SJCRH30 (cell line): Measurements from ENCODE around the gene TEX29. TPM values are rescaled to one million over a fixed set of nuclear protein-coding genes. Genes with fewer than 3 reads are reported as not detected.
A peak's percentile ranks its signal among the peaks of the same experiment; 100 is the strongest.

Experiments used
- DNase-seq, 2 experiments: peaks; one replicate each; pipeline ENCODE4 v3.0.0-alpha.2; 2015 to 2020
- H3K27ac ChIP-seq: fragments of 250-450 bp; sonication (Bioruptor Pico); 2 replicates; pipeline ENCODE4 v1.5.1; 2020; ENCODE audit warnings: mild to moderate bottlenecking, moderate library complexity
- H3K27me3 ChIP-seq: fragments of 250-450 bp; sonication (Bioruptor Pico); 2 replicates; pipeline ENCODE4 v1.5.1; 2020; ENCODE audit warnings: mild to moderate bottlenecking, moderate library complexity
- H3K36me3 ChIP-seq: fragments of 250-450 bp; sonication (Bioruptor Pico); 2 replicates; pipeline ENCODE4 v1.5.1; 2020; ENCODE audit warnings: mild to moderate bottlenecking, moderate library complexity
- H3K4me1 ChIP-seq: fragments of 250-450 bp; sonication (Bioruptor Pico); 2 replicates; pipeline ENCODE4 v1.5.1; 2020; ENCODE audit warnings: mild to moderate bottlenecking, moderate library complexity
- H3K4me3 ChIP-seq: fragments of 250-450 bp; sonication (Bioruptor Pico); 2 replicates; pipeline ENCODE4 v1.5.1; 2020; ENCODE audit warnings: mild to moderate bottlenecking, moderate library complexity
- H3K9me3 ChIP-seq: fragments of 250-450 bp; sonication (Bioruptor Pico); replicated peaks from 2 replicates; pipeline ENCODE4 v1.5.1; 2020; ENCODE audit warnings: mild to moderate bottlenecking, moderate library complexity
- total RNA-seq: library from RNA; depleted of rRNA; stranded (reverse); fragments of >200 nt; shearing (Covaris generic); gene quantifications from 2 replicates; pipeline ENCODE4 v1.2.3, GENCODE V29; 2014

TEX29 gene
- total RNA-seq, 1 experiment from 2014 or later = not detected

DNA sequence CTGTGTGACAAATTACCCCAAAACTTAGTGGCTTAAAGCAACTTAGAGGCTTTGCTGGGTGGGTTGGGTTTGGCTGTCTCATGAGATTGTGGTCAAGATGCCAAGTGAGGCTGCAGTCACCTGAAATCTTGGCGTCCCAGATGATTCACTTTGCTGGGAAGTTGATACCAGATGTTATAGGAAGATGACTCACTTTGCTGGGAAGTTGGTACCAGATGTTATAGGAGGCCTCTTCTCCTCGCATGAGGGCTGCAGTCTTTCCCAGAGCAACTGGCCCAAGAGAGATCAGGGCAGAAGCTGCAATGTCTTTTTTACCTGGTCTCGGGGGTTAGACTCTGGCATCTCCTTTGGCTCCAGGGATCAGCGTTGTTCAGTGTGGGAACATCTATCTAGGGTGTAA lies 16.8 kb downstream of the TEX29 start:
- no peak overlapping the region for H3K27ac ChIP-seq
- no peaks in the 10 kb centered on the region for H3K36me3 ChIP-seq
- no peaks in the 10 kb centered on the region for H3K27me3 ChIP-seq
- no peaks in the 10 kb centered on the region for H3K4me1 ChIP-seq
- H3K9me3 ChIP-seq = no peaks in the 10 kb centered on the region
- DNase-seq = no peak
- H3K4me3 ChIP-seq = no peak overlapping the region

DNA sequence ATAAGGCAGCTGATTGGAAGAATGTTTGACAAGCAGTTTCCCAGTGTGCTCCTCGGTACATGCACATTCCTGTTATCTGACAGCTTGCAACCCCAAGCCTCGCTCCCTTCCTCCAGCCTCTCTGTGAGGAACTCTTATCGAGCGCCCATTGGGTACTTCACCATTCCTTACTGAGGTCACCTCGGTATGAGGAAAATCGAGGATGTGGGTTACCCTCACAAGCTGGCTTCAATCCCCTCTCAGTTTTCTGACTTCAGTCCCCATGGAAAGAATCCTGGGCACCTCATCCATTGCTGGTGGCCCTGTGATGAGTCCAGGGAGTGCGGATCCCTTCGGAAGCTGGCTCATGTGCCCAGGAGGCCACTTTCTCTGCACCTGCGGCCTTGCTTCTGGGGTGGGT lies 17.3 kb downstream of the TEX29 start:
- H3K36me3 ChIP-seq = no peaks in the 10 kb centered on the region
- no peaks in the 10 kb centered on the region for H3K9me3 ChIP-seq
- no peak for DNase-seq
- H3K27me3 ChIP-seq = no peaks in the 10 kb centered on the region
- H3K27ac ChIP-seq = no peak overlapping the region
- H3K4me3 ChIP-seq = no peak overlapping the region
- H3K4me1 ChIP-seq = no peaks in the 10 kb centered on the region

DNA sequence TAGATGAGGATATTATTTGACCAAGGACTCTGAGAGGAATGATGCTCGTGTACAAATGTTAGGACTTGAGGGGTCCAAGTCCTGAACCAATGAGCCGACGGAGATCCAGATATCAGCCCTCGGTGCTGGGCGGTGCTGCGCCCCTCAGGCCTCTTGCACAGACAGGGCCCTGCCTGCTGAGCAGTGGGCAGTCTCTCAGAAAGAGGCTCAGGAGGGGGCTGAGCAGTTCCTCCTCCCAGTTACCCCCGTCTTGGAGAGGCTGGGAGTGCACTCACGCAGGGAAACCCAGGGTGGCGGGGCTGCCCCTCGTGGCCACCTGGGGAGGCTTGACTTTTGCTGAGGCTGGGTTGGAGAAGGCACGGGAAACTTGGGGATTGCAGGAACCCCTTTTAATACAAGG lies 18.4 kb downstream of the TEX29 start:
- H3K9me3 ChIP-seq = no peaks in the 10 kb centered on the region
- H3K27me3 ChIP-seq = no peaks in the 10 kb centered on the region
- no peak overlapping the region for H3K4me3 ChIP-seq
- no peak for DNase-seq
- no peaks in the 10 kb centered on the region for H3K4me1 ChIP-seq
- H3K27ac ChIP-seq = no peak overlapping the region
- no peaks in the 10 kb centered on the region for H3K36me3 ChIP-seq

DNA sequence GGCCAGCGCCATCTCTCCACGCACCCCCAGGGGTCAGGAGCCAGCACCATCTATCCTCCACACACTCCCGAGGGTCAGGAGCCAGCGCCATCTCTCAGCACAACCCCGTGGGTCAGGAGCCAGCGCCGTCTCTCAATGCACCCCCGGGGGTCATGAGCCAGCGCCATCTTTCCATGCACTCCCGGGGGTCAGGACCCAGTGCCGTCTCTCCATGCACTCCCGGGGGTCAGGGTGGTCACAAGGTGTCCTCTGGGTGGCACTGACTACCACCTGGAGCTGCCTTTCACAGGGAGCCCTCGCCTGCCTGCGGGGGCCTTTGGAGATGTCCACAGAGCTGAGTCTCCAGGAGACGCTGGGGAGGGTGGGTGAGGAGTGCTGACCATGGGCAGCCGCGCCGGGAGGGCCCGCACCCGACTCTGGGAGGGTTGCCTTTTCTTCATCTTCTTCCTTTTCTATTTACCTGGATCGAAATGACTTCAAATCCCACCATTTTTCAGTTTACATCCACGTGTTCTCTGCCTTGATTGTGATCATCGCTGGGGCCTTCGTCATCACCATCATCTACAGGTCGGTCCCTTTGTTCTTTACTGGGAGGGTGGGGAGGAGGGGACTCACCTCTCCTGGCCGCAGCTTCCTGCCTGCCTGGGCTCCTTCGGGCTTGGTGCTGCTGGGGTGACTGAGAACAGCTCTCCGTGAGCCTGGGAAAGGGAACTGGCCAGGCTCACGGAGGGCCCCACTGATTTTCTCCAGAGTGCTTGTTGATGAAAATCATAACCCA lies 19.1 kb downstream of the TEX29 start:
- H3K4me3 ChIP-seq = no peak overlapping the region
- H3K27ac ChIP-seq = no peak overlapping the region
- DNase-seq = no peak
- H3K27me3 ChIP-seq = no peaks in the 10 kb centered on the region
- no peaks in the 10 kb centered on the region for H3K36me3 ChIP-seq
- no peaks in the 10 kb centered on the region for H3K4me1 ChIP-seq
- no peaks in the 10 kb centered on the region for H3K9me3 ChIP-seq

DNA sequence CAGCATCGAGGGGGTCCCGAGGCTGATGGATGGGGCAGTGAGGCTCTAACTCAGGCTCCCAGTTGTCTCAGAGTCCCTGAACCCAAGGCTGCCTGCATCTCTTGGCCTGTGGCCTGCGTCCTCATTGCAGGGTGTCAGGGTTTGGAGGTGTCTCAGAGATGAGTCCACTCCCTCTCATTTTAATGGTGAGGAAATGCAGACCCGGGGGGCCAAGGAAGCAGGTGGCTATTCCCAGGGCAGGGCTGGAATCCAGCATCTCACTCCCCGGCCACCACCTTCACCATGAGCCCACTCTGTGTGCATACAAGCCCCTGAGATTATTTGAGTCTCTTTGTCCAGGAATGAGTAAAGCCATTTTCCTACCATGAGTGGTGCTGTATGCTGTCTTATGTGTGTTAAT lies 21.4 kb downstream of the TEX29 start:
- no peak for DNase-seq
- Histone ChIP-seq H3K4me3 (no peak overlapping the region), H3K4me1 (no peaks in the 10 kb centered on the region), H3K9me3 (no peaks in the 10 kb centered on the region), H3K36me3 (no peaks in the 10 kb centered on the region), H3K27ac (no peak overlapping the region), H3K27me3 (no peaks in the 10 kb centered on the region)

DNA sequence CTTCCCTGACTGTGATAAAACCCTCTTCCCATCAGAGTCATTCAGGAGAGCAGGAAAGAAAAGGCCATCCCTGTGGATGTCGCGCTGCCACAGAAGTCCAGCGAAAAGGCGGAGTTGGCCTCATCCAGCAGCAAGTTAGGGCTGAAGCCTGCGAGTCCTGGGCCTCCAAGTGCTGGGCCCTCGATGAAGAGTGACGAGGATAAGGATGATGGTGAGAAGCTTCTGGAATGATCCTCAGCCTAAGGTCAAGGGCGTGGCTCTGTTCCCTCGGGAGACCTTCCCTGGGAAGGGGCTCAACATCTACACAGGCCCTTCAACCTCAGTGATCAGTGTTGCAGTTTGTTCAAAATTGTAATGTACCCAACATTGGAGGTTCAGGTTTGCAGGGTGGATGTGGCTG lies 22.3 kb downstream of the TEX29 start:
- Histone ChIP-seq H3K27ac (no peak overlapping the region), H3K27me3 (no peaks in the 10 kb centered on the region), H3K36me3 (no peaks in the 10 kb centered on the region), H3K4me1 (no peaks in the 10 kb centered on the region), H3K9me3 (no peaks in the 10 kb centered on the region), H3K4me3 (no peak overlapping the region)
- DNase-seq = no peak

DNA sequence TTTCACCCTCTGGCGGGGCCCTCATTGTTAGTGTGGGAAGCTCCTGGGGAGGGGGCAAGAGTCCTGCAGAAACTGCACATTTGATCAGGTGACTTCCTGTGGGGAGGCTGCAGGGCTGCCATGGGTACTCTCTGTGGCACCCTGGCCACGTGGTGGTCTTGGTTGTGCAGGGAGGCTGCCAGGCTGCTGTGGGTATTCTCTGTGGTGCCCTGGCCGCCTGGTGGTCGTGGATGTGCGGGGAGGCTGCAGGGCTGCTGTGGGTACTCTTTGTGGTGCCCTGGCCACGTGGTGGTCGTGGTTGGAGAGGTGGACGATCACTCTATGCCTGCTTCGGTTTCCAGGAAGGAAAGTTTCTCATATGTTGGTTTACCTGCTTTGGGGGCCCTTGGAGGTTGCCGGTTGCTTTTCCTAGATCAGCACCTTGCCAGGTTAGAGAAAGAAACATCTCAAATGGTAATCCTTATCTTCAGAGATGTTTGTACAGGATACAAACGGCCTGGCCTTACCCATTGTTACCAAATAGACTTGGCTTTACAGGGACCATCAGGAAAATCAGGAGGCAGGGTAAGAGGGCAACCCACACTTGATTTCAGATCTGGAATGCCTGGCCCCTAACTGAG lies 22.9 kb downstream of the TEX29 start:
- Histone ChIP-seq H3K4me3 (no peak overlapping the region), H3K9me3 (no peaks in the 10 kb centered on the region), H3K4me1 (no peaks in the 10 kb centered on the region), H3K36me3 (no peaks in the 10 kb centered on the region), H3K27ac (no peak overlapping the region), H3K27me3 (no peaks in the 10 kb centered on the region)
- DNase-seq = no peak

DNA sequence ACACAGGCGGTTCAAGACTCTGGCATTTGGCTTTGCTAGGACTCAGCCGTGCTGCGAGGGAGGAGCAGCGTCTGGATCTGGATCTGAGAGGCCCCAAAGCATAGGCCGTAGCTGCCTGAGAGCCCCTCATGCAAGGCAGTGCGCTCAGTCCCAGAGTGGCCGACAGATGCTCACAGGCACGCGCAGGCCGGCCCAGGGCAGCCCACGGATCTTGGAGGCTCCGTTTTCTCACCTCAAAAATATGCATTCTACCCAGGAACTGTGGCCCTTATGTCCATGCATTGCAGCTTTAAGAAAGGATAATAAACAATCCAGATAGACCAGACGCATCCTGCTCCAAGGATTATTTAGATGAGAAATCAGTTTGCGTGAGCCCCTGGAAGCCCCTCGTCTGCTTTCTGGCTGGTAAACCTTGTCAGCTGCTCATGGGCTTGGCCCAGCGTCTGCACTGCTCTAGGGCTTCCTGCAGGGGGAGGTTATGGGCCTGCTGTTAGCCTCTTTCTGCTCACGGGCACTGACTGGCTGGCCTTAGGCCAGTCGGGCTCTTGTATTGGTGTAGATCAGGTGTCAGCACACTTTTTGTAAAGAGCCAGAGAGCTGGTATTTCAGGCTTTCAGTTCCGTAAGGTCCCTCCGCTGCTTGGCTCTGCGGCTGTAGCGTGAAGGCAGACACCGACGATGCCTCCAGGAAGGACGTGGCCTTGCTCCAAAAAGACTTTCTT lies 24.2 kb downstream of the TEX29 start:
- no peaks in the 10 kb centered on the region for H3K4me1 ChIP-seq
- DNase-seq = peak; percentile 81 to 89
- H3K36me3 ChIP-seq = no peaks in the 10 kb centered on the region
- no peak overlapping the region for H3K27ac ChIP-seq
- H3K27me3 ChIP-seq = no peaks in the 10 kb centered on the region
- no peaks in the 10 kb centered on the region for H3K9me3 ChIP-seq
- peak overlapping the region; percentile 12 for H3K4me3 ChIP-seq

DNA sequence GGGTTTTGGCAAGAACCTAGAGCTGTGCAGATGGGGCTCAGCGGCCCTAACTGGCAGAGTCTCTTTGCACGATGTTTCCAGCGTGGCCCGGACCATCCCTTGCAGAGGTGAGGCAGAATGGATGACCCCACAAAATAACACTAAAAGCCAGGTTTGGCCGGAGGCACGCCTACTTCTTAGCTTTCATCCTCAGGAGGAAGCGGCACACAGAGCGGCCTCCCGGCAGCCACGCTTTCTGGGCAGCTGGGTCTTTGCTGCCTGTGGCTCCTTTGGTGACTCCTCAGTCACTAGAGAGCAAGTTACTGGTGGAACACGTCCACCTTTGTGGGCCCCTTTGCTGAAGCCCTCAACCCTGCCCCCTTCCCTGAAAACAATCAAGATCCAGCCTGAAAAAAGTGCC lies 25.2 kb downstream of the TEX29 start:
- no peak overlapping the region for H3K4me3 ChIP-seq
- no peaks in the 10 kb centered on the region for H3K9me3 ChIP-seq
- no peak overlapping the region for H3K27ac ChIP-seq
- H3K4me1 ChIP-seq = no peaks in the 10 kb centered on the region
- H3K36me3 ChIP-seq = no peaks in the 10 kb centered on the region
- no peaks in the 10 kb centered on the region for H3K27me3 ChIP-seq
- no peak for DNase-seq

DNA sequence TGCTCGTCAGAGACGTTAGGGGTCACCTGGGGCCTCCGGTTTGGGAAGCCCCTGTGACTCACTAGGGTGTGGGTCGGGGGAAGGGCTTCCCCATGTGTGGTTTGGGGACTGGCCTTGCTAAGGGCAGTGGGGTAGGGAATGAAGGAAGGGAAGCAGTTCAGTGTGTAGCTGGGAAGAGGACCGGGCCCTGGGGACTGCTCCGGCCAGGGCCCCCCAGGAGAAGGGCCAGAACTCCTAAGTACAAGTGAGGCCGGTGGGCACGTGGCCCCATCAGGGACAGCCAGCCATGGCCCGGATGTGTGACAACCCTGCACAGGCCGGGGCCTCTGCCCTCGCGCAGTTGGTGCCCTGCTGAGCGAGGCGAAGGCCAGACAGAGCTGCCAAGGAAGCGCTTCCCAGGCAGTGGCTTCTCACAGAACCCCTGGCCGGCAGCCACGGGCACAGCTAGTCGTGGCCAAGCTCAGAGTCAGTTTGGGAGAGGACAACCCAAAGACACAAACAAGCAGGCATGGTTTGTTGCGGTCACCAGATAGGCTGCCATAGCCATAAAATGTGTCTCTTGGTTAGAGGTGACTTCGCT lies 25.7 kb downstream of the TEX29 start:
- Histone ChIP-seq H3K9me3 (no peaks in the 10 kb centered on the region), H3K27ac (no peak overlapping the region), H3K36me3 (no peaks in the 10 kb centered on the region), H3K27me3 (no peaks in the 10 kb centered on the region), H3K4me1 (no peaks in the 10 kb centered on the region), H3K4me3 (no peak overlapping the region)
- DNase-seq = no peak

DNA sequence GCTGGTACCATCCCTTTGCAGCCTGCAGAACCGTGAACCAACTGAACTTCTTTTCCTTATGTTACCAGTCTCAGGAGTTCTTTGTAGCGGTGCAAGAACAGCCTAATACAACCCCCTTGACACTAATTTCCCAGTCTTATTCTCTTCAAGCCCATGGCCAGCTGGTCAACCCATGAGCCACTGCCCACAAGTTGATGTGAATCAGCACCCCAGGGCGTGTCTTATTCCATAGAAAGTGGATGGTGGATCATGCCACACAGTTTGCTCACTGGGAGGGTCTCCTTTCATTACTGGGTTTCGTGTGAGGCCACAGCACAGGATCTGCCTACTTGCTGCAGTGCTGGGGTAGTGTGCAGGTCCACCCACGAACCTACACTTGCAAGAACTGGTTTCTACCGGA lies 27.0 kb downstream of the TEX29 start:
- Histone ChIP-seq H3K27ac (no peak overlapping the region), H3K4me1 (no peaks in the 10 kb centered on the region), H3K27me3 (no peaks in the 10 kb centered on the region), H3K4me3 (no peak overlapping the region), H3K9me3 (no peaks in the 10 kb centered on the region), H3K36me3 (no peaks in the 10 kb centered on the region)
- DNase-seq = no peak

DNA sequence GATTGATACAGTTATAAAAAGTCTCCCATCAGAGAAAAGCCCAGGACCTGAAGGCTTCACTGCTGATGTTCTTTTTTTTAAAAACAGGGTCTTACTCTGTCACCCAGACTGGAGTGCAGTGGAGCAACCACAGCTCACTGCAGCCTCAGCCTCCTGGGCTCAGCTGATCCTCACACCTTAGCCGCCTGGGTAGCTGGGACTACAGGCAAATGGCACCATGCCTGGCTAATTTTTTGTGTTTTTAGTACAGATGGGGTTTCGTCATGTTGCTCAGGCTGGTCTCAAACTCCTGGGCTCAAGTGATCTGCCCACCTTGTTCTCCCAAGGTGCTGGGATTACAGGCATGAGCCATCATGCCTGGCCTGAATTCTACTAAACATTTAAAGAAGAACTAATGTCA lies 33.1 kb downstream of the TEX29 start:
- H3K36me3 ChIP-seq = no peaks in the 10 kb centered on the region
- H3K9me3 ChIP-seq = no peaks in the 10 kb centered on the region
- H3K4me1 ChIP-seq = no peaks in the 10 kb centered on the region
- DNase-seq = no peak
- H3K4me3 ChIP-seq = no peak overlapping the region
- H3K27ac ChIP-seq = no peak overlapping the region
- H3K27me3 ChIP-seq = no peaks in the 10 kb centered on the region

DNA sequence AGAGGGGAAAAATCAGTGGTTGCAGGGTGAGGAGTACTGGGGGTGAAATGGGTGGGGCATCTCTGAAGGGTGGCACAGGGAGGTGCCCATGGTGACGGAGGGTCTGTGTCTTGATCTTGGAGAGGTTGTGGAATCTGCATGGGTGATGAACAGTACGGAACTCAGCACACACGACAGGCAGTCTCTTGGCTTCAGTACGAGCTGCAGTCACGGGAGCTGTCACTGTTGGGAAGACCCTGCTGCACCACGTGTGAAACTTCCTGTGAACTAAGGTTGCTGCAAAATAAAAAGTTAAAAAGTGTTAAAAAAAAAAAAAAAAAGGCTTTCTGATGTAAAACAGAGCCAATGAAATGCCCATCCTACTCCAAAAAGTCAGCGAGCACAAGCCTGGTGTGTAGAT lies 34.3 kb downstream of the TEX29 start:
- Histone ChIP-seq H3K36me3 (no peaks in the 10 kb centered on the region), H3K4me1 (no peaks in the 10 kb centered on the region), H3K4me3 (no peak overlapping the region), H3K27me3 (no peaks in the 10 kb centered on the region), H3K27ac (no peak overlapping the region), H3K9me3 (no peaks in the 10 kb centered on the region)
- DNase-seq = no peak

DNA sequence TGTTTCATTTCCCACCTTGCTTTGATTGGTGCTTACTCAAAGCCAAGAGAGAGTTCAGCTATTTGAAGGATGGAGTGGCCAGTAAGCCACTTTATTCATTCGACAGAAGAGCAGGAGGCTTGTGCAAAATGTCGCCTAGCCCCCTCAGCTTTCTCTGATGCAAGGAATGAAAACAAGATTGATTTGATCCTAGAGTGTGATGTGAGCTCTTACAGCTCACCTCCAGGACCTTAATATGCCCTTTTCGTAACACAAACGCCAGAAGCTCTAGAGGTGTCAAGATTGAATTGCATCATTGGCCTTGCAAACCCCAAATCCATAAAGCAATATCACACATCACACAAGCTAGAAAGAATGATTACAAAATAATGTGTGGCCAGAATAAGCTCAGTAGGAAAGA lies 36.4 kb downstream of the TEX29 start:
- Histone ChIP-seq H3K36me3 (no peaks in the 10 kb centered on the region), H3K4me3 (no peak overlapping the region), H3K9me3 (no peaks in the 10 kb centered on the region), H3K4me1 (no peaks in the 10 kb centered on the region), H3K27ac (no peak overlapping the region), H3K27me3 (no peaks in the 10 kb centered on the region)
- no peak for DNase-seq

DNA sequence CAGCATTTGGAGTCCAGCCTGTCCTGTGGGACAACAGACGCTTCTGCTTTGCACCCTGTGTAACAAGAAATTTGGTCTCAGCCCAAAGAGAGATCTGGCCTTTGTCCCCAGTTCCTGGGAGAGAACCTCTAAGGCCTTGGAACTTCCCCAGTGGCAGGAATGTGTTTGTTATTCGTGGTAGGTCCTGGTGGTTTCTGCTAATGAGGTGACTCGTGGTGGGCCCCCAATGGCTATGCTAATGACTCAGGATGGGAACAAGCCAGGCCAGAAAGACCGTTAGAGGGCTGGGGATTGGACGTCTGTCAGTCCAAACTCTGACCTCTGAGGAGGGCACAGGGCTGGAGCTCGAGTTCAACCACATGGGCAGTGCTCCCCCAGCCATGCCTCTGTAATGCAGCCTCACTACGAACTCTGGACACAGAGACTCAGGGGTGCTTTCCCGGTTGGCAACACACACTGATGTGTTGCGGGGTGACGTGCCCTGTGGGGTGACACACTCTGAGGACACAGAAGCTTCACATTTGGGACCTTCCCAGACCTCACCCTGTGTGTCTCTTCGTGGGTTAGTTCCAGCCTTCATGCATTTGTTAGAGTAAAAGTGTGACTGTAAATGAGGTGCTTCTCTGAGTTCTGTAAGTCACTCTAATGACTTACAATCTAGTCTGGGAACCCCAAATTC lies 38.9 kb downstream of the TEX29 start:
- no peaks in the 10 kb centered on the region for H3K9me3 ChIP-seq
- no peak for DNase-seq
- no peaks in the 10 kb centered on the region for H3K4me1 ChIP-seq
- no peaks in the 10 kb centered on the region for H3K36me3 ChIP-seq
- H3K4me3 ChIP-seq = no peak overlapping the region
- H3K27ac ChIP-seq = no peak overlapping the region
- H3K27me3 ChIP-seq = no peaks in the 10 kb centered on the region
